Activated CD4-positive, alpha-beta T cell treated with anti-CD3 and anti-CD28 coated beads, Interleukin-2, Interleukin-4, amounts not matched to agents 100 ng/mL and 50 ng/mL, durations not matched to agents 16 hours and 8 hours (primary cell): ENCODE results near the gene ADTRP.

ENCODE experiments used
- DNase-seq: peaks from one replicate; pipeline ENCODE4 v3.0.0-alpha.2; 2020; ENCODE audit warnings: low spot score

ADTRP gene

GRCh38 chr6:11773013-11773412, 5.6 kb downstream of the ADTRP start:
- no peak for DNase-seq

DNA sequence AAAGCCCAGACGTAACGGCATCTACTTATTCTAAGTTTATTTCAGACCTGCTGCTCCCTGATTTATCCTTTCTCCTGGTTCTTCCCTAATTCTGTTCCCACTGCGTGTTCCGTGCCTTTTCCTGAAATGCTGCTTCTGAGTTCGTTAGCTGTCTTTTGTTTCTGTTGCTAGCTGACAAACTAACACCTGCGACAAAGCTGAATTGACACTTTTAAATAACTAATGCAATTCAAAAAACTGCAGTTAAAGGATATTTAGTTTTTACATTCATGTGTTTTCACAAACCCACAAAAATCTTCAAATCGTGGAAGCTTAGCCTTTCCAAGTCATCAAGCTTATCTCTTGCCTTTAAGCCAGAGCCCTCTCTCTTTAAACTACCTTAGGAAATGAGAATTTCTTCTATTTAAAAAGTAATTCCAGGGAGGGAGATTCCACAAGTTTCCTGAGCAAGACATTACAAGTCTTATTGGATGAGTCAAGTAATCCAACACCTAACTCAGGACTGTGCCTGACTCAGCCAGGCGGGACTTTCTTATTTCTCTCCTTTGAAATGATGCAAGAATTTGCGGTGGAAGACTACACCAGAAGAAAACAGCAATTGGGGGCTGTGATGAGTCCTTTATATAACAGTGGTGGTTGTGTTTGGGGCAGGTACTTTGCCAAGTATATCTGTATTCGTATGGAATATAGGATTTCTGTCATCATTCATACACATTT, 6.3 kb downstream of the ADTRP start:
- no peak for DNase-seq

DNA sequence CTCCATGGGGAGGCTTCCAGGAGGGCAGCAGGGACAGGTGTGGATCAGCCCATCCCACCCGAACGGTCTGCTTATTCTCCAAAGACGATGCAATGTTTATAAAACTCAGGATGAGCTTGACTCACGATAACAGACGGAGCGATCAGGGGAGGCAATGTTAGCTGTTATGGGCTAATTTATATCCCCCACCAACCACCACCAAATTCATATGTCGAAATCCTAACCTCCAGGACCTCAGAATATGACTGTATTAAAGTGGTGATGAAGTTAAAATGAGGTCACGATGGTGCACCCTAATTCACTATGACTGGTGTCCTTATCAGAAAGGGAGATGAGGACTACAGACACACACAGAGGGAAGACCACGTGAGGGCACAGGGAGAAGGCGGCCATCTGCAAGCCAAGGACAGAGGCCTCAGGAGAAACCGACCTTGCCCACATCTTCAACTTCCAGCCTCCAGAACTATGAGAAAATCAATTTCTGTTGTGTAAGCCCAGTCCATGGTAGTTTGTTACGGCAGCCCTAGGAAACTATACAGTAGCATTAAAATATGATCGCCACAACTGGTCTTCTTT, 7.0 kb downstream of the ADTRP start:
- no peak for DNase-seq

DNA sequence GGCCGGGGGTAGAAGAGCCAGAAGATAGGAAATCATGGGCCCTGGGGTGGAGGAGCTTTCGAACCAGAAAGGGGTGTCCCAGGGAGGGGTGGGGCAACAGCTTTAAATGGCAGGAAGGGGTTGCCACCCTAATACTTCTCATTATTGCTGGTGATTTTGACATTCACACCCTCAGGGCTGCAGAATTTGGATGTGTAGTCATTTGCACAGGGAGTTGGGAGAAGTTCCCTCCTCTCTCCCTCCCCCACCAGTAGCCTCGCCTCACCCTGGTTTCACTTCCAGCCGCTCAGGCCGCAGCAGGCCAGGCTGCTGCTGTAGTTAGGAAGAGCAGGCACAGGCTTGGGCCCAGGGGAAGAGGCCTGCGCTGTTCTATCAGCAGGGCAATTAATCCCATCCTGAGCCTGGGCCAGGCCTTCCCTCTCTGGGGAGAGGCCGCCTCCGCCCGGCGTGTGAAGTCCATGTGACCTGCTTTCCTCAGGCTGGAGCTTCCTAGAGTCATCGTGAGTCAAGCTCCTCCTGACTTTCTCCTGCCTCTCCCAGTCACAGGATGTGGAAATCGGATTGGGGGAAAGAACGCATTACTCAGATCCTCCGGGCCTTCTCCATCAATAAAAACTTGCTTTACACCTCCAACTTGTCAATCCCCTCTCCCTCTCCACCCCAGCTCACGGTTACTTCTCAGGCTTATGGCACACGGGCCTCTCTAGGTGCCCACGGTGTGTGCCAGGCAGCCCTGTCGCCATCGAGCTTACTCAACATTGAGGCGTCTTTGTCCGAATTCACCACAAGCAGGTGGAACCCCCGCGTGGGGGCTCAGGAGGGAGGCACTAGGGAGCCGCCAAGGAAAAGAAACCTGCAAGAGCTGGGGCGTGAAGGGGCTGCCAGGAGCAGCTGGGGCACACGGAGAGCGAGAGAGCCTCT, 7.8 kb downstream of the ADTRP start:
- no peak for DNase-seq

DNA sequence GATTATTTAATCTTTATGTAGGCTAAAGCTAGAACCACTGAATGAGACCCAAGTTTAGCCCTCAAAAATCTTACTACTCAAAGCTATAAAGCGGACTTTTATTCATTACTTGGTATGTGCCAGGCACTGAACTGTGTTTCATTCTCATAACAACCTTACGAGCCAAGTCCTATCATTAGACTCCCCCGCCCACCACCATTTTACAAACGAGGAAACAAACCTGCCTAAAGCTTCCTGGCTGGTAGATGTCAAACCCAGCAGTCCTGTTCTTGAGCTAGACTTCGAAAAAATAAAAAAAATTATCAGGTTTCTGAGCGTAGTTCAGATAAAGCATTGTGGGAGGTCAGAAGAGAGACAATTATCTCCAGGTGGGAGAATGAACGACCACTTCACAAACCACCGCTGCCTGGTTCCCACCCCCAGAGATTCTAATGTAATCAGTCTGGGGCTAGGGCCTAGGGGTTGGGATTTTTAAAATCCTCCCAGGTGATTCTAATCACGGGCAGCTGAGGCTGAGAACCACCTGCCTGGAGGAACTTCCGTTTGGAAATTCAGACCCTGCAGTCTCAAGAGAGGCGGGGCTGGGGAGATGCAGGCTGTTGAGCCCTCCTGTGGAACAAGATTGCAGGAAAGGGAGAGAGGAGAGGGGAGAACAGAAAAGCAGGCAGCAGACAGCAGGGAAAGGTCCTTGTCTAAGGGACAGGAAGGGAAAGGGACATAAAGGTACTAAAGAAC, 8.6 kb downstream of the ADTRP start:
- DNase-seq: no peak

DNA sequence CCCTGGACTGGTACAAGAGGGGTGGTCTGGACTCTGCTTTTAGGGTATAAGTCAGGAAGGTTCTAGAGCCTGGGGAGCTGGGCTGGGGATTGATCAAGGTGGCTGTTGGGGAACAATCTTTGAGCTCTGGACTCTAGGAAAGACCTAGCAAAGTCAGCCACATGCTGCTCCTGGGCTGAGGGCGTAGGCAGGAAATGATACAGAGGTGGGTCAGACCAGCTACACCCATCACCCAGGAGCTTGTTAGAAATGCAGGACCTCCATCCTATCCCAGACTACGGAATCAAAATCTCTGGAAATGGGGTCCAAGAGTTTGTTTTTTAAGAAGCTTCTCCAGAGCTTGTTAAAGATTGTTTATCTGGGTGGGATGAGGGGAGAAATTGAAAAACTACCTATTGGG, 9.4 kb downstream of the ADTRP start:
- no peak for DNase-seq

DNA sequence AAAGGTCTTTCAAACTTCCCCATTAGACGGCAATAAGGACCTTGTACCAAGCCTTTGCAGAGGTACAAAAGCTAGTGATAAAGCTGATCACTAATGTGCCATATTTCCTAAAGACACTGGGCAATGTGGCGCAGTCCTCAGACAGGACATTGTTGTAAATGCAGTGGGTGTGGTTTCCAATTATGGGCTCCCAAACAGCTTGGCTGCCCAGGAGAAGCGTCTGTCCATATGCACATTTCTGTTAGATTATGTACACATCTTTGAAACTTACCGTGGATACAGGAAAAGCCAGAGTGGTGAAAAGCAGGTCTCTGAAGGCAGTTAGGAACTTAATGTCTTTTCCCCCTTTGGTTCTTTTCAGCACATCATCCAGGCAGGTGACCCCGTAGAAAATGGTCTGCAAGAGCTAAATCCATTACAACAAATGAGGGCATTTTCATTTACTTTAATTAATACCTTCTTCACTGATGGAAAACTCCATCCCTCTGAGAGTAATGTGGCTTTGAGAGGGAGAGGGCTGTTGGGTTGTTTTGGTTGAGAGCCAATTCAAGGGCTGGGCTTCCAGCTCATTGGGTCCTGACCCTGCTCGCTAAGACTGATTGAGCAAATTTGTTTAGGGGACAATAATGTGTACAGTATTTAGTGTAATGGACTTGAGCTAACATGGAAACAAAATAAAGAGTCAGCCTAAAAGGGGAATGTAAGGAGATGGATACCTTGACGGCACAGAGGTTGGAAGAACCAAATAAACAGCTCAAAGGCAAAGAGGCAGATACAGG, 10.4 kb downstream of the ADTRP start:
- DNase-seq: no peak

DNA sequence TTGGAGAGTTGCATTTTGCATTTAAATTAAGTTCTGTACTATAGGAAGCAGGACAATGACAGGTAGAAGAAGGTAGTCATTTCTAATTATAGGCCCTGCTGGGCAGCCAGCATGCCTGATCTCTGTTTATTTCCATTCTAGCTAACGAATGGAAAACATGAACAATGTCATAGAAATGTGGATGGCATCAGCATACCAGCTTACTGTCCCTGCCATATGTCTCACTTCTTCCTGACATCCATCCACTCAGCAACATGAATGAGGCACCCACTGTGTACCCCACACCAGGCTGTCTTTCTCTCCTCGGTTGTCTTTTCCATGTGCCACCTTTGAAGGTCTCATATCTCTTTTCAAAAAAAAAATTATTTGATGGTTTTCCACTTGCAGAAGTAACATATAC, 11.1 kb downstream of the ADTRP start:
- DNase-seq: no peak

GRCh38 chr6:11766589-11767450, 11.8 kb downstream of the ADTRP start:
- DNase-seq: no peak

- no peak for DNase-seq
Observed at GRCh38 chr6:11766043-11766442, 12.6 kb downstream of the ADTRP start.

- no peak for DNase-seq
Observed at GRCh38 chr6:11764250-11764604, 14.4 kb downstream of the ADTRP start.

- no peak for DNase-seq
Observed at GRCh38 chr6:11763460-11764249, 14.9 kb downstream of the ADTRP start.

DNA sequence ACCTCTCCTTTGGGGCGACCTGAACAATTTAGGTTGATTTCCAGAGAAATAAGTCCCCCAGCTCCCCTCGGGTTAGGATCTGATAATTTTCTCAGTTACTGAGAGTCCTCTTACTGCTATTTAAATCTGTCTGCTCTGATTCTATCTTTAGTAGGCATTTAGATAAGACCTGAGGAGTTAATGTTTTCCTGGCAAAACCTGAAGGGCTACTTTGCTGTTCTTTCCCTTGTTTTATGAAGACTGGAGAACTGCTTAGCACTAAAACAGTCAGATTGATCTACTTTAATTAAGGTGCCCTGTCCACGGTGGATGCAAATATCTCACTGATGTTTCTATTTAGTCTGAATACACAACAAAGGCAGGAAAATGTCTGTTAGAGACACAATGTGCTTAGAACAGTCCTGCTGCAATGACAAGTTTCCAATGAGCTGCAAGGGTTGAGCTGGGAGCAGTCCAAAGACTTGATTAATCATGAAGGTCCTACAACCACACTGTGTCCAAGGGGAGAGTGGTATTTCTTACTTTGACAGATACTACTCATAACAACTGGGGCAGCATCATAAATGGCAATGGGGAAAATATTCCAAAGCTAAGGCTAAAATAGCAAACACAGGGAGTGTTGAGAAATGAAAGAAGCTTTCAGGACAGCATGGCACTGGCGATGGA, 15.7 kb downstream of the ADTRP start:
- DNase-seq: no peak

DNA sequence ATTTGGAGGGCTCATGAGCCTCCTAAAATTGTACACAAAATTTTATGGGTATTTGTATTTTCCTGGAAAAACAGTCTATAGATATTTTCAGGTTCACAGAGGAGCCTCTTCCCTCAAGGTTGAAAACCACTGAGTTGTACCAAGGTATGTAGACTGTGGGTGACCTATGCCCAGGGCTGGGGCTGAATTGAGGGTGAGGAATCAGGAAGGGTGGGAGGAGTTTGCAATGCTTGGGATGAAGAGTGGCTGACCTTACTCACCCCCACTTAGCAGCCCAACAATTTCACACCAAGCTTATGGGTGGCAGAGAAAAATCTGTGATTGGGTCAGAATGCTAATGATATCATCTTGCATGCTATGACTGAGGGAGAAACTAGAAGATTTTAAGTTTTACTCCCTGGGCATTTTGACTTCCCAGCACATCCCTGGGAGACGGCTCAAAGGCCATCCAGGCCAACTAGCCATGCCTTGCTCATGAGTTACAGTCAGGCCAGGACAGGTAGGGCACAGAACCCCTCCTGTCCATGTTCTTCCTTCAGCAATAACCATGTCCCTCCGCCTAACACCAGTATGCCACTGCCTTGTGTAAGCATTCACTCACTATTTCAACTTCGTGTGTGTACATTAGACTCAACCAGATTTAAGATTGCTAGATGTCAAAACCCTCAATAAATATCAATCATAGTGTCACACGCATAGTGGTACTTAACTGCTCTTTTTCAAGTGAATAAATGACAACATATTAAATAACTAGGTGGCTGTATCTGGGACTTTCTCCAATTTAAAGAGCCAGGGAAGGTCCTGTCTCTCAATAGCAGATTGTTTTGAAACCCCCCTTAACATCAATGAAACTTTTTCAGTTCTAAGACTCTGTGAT, 16.6 kb downstream of the ADTRP start:
- no peak for DNase-seq

DNA sequence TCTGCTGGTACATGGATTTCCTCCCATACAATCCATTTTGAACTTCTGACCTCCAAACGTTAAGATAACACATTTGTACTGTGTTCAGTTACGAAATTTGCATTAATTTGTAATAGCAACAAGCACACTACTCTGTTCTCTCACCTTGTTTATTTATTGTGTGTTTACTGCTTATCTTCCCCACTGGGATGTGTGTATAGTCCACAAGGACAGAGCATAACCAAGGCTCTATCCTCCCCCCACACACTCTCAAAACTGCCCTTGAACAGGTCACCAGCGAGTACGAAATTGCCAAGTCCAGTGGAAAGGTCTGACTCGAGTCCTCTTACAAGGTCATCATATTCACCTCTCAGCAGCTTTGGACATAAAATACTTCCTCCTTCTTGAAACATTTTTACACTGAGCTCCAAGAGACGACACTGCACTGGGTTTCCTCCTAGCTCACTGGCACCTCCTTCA, 18.6 kb downstream of the ADTRP start:
- no peak for DNase-seq

DNA sequence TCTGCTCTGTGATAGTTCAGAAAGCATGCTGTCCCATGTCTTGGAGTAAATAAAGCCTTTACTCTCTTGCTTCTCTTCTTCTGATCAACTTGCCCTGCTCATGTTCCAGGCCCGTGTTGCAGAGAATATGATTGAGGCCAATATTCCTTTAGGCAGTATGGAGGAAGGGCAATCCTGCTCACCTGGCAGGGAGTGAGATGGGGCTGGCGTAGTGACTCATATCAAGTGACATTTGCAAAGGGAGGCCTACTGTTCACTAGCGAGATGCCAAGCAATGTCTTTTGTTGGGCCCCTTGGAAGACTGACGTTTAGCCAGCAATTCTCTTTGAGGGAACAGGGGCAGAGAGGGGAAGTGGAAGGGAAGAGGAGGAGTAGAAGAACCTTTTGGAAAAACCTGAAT, 19.7 kb downstream of the ADTRP start:
- no peak for DNase-seq

GRCh38 chr6:11756726-11757125, 21.9 kb downstream of the ADTRP start:
- DNase-seq: no peak

GRCh38 chr6:11756292-11756691, 22.3 kb downstream of the ADTRP start:
- DNase-seq: no peak
